GM20000 (cell line): ENCODE measurements around the gene MOSPD3.

Experiments used
- DNase-seq: peaks from one replicate; pipeline ENCODE4 v3.0.0; 2012; ENCODE audit warnings: low spot score
- TF ChIP-seq, protein P1 (sequence below): IDR thresholded peaks from 2 replicates; pipeline ENCODE4 v1.5.1; 2012; ENCODE audit warnings: mild to moderate bottlenecking, control low read depth; ENCODE audit errors: extremely low read depth, missing control alignments

MOSPD3 gene

GRCh38 chr7:100623951-100624824 is 11.8 kb downstream of the MOSPD3 start:
- DNase-seq = no peak
- TF ChIP-seq, protein P1, sequence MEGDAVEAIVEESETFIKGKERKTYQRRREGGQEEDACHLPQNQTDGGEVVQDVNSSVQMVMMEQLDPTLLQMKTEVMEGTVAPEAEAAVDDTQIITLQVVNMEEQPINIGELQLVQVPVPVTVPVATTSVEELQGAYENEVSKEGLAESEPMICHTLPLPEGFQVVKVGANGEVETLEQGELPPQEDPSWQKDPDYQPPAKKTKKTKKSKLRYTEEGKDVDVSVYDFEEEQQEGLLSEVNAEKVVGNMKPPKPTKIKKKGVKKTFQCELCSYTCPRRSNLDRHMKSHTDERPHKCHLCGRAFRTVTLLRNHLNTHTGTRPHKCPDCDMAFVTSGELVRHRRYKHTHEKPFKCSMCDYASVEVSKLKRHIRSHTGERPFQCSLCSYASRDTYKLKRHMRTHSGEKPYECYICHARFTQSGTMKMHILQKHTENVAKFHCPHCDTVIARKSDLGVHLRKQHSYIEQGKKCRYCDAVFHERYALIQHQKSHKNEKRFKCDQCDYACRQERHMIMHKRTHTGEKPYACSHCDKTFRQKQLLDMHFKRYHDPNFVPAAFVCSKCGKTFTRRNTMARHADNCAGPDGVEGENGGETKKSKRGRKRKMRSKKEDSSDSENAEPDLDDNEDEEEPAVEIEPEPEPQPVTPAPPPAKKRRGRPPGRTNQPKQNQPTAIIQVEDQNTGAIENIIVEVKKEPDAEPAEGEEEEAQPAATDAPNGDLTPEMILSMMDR = no peak

DNA sequence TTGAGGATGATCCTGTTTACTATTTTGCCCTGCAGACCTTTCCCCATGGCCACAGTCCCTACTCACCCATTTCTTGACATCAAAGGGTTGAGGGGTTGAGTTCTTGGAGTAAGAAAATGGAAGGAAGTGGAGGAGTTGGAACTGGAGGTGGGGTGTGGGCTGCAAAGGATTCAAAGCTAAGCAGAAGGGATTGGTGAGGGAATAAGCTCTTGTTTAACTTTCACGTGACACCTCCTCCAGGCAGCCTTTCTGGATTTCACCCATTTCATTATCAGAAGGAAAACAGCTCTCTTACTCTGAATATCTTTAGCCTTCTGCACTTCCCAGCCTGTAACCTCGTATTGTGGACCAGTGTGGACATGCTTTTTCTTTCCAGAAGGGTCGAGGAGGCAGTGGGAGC is 13.7 kb downstream of the MOSPD3 start:
- TF ChIP-seq, protein P1 = no peak

GRCh38 chr7:100626530-100627237 is 14.3 kb downstream of the MOSPD3 start:
- peak; percentile 98 for DNase-seq

More for the DNA sequence above, 13.7 kb downstream of the MOSPD3 start:
- DNase-seq = no peak

GRCh38 chr7:100627238-100627549 is 14.9 kb downstream of the MOSPD3 start:
- TF ChIP-seq, protein P1 = no peak
- no peak for DNase-seq

More at GRCh38 chr7:100626530-100627237, 14.3 kb downstream of the MOSPD3 start:
- TF ChIP-seq, protein P1 = no peak

DNA sequence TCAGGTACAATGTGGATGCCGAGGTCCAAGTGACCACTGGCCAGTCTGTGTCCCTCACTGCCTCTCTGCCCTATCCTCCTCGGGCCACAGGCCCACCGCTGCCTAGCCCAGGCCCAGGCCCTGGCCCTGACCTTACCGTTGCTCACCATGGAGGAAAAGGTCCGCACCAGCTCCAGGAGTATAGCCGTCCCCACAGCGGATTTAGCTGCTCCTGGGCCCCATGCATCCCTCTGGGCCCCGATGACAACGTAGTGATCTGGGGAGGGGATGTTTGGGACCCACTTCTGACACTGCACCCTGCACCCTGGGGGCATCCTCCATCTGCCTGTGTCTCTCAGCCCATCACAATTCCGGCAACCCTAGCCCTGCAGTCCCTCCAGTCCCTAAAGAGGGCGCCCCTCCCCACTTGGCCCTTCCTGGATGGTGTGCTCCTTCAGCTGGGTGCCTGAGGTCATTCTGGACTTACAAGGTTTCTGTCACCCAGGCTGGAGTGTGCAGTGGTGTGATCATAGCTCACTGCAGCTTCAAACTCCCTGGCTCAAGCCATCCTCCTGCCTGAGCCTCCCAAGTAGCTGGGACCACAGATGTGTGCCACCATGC is 16.9 kb downstream of the MOSPD3 start:
- TF ChIP-seq, protein P1 = peak; percentile 20
- peak; percentile 71 for DNase-seq

DNA sequence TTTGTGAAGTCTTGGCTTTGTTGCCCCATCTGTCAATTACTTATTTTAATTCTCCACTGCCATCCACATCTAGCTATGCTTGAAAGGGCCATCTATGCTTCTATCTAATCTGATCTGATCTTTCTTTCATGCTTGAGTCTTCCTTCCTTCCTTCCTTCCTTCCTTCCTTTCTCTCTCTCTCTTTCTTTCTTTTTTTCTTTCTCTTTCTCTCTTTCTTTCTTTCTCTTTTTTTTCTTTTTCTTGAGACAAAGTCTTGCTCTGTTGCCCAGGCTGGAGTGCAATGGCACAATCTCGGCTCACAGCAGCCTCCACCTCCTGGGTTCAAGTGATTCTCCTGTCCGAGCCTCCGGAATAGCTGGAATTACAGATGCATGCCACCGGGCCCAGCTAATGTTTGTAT is 17.7 kb downstream of the MOSPD3 start:
- DNase-seq = no peak
- TF ChIP-seq, protein P1 = no peak
